ENCODE results near the gene EEF1AKMT4. TPM values are rescaled to one million over a fixed set of nuclear protein-coding genes. Genes with fewer than 3 reads are reported as not detected.
A peak's percentile ranks its signal among the peaks of the same experiment; 100 is the strongest.

EEF1AKMT4 gene
- total and polyA plus RNA-seq, 5 donors = 1.1 to 1.8 (median 1.4) TPM

- Histone ChIP-seq H3K27ac (ENCODE audit: low read length) (no peak overlapping the region), H3K4me1 (ENCODE audit: control insufficient read depth, insufficient read depth, low read length) (no peaks in the 10 kb centered on the region), H3K9me3 (ENCODE audit: control insufficient read depth, low read length) (no peaks in the 10 kb centered on the region), H3K4me3 (ENCODE audit: low read length) (no peak overlapping the region), H3K27me3 (ENCODE audit: control insufficient read depth, insufficient read depth) (no peaks in the 10 kb centered on the region)
- intact Hi-C loops (cut with DNase I) = loop anchor here in 2 of 4 donors (10.0 kb wide), 2 partner anchors 97 to 347 kb away; no protein-coding TSS in a partner anchor
- ATAC-seq (no peak), DNase-seq (no peak)
- WGBS = 80% methylated on average over 5 of the region's 5 CpGs
These were observed 7.2 kb upstream of the EEF1AKMT4 start for GRCh38 chr3:184242297-184242685.

GRCh38 chr3:184248454-184249411 lies 739 bp upstream of the EEF1AKMT4 start, which contains the start of gene ALG3:
ALG3 (minus strand) TSS chr3:184248962; CDS start chr3:184248940, 22 bp downstream.
- no peaks in the 10 kb centered on the region for H3K9me3 ChIP-seq (ENCODE audit: control insufficient read depth, low read length)

GRCh38 chr3:184250167-184250828 lies 826 bp downstream of the EEF1AKMT4 start:
- intact Hi-C loops (cut with DNase I) = no loop called here
- 14% methylated on average over 20 of the region's 20 CpGs for WGBS
- ATAC-seq = peak; percentile 84 to 88
- H3K27me3 ChIP-seq (ENCODE audit: control insufficient read depth, insufficient read depth) = no peaks in the 10 kb centered on the region
- no peaks in the 10 kb centered on the region for H3K9me3 ChIP-seq (ENCODE audit: control insufficient read depth, low read length)
- peak; percentile 82 to 94 (median 91) for DNase-seq
- H3K27ac ChIP-seq (ENCODE audit: low read length) = peak overlapping the region; percentile 40
- no peaks in the 10 kb centered on the region for H3K4me1 ChIP-seq (ENCODE audit: control insufficient read depth, insufficient read depth, low read length)
- H3K4me3 ChIP-seq (ENCODE audit: low read length) = peak overlapping the region; percentile 49

More at GRCh38 chr3:184248454-184249411, 739 bp upstream of the EEF1AKMT4 start, which contains the start of gene ALG3:
- ATAC-seq (peak; percentile 82 to 84), DNase-seq (peak; percentile 83 to 93 (median 93))
- H3K4me3 ChIP-seq (ENCODE audit: low read length) = peak within 1 kb of the TSS; percentile 49
- no peaks in the 10 kb centered on the region for H3K4me1 ChIP-seq (ENCODE audit: control insufficient read depth, insufficient read depth, low read length)
- WGBS = under 1% methylated on average over 49 of the region's 49 CpGs
- H3K27me3 ChIP-seq (ENCODE audit: control insufficient read depth, insufficient read depth) = no peaks in the 10 kb centered on the region
- intact Hi-C loops (cut with DNase I) = loop anchor here in 2 of 4 donors (10.0 kb wide), 2 partner anchors 104 to 354 kb away; no protein-coding TSS in a partner anchor
- H3K27ac ChIP-seq (ENCODE audit: low read length) = peak within 1 kb of the TSS; percentile 47

- peaks cover 3% of the 10 kb centered on the region for H3K4me1 ChIP-seq (ENCODE audit: control insufficient read depth, insufficient read depth, low read length)
- DNase-seq (no peak), ATAC-seq (no peak)
- 95% methylated on average over 3 of the region's 3 CpGs for WGBS
- no peak overlapping the region for H3K4me3 ChIP-seq (ENCODE audit: low read length)
- no peaks in the 10 kb centered on the region for H3K9me3 ChIP-seq (ENCODE audit: control insufficient read depth, low read length)
- intact Hi-C loops (cut with DNase I) = no loop called here
- H3K27me3 ChIP-seq (ENCODE audit: control insufficient read depth, insufficient read depth) = no peaks in the 10 kb centered on the region
- H3K27ac ChIP-seq (ENCODE audit: low read length) = no peak overlapping the region
These were observed 6.0 kb downstream of the EEF1AKMT4 start for GRCh38 chr3:184255291-184256039.

GRCh38 chr3:184257083-184257915 lies 7.8 kb downstream of the EEF1AKMT4 start:
- Histone ChIP-seq H3K27ac (ENCODE audit: low read length) (no peak overlapping the region), H3K4me1 (ENCODE audit: control insufficient read depth, insufficient read depth, low read length) (peaks cover 3% of the 10 kb centered on the region), H3K9me3 (ENCODE audit: control insufficient read depth, low read length) (no peaks in the 10 kb centered on the region), H3K4me3 (ENCODE audit: low read length) (no peak overlapping the region), H3K27me3 (ENCODE audit: control insufficient read depth, insufficient read depth) (no peaks in the 10 kb centered on the region)
- no peak for DNase-seq
- 89% methylated on average over 23 of the region's 23 CpGs for WGBS
- ATAC-seq = no peak
- intact Hi-C loops (cut with DNase I) = no loop called here

GRCh38 chr3:184258926-184259325 lies 9.5 kb downstream of the EEF1AKMT4 start:
- no peak for DNase-seq
- H3K27me3 ChIP-seq (ENCODE audit: control insufficient read depth, insufficient read depth) = no peaks in the 10 kb centered on the region
- H3K4me3 ChIP-seq (ENCODE audit: low read length) = no peak overlapping the region
- ATAC-seq = no peak
- H3K4me1 ChIP-seq (ENCODE audit: control insufficient read depth, insufficient read depth, low read length) = peaks cover 3% of the 10 kb centered on the region
- no peak overlapping the region for H3K27ac ChIP-seq (ENCODE audit: low read length)
- intact Hi-C loops (cut with DNase I) = no loop called here
- 87% methylated on average over 5 of the region's 5 CpGs for WGBS
- no peaks in the 10 kb centered on the region for H3K9me3 ChIP-seq (ENCODE audit: control insufficient read depth, low read length)

GRCh38 chr3:184259396-184259877 lies 10.0 kb downstream of the EEF1AKMT4 start:
- no peaks in the 10 kb centered on the region for H3K27me3 ChIP-seq (ENCODE audit: control insufficient read depth, insufficient read depth)
- WGBS = 11% methylated on average over 28 of the region's 28 CpGs
- no peak for ATAC-seq

GRCh38 chr3:184259878-184260723 lies 10.6 kb downstream of the EEF1AKMT4 start:
- Histone ChIP-seq H3K4me1 (ENCODE audit: control insufficient read depth, insufficient read depth, low read length) (peaks cover 3% of the 10 kb centered on the region), H3K4me3 (ENCODE audit: low read length) (peak overlapping the region; percentile 34), H3K9me3 (ENCODE audit: control insufficient read depth, low read length) (no peaks in the 10 kb centered on the region), H3K27ac (ENCODE audit: low read length) (no peak overlapping the region), H3K27me3 (ENCODE audit: control insufficient read depth, insufficient read depth) (no peaks in the 10 kb centered on the region)
- intact Hi-C loops (cut with DNase I) = no loop called here
- ATAC-seq = peak; percentile 53
- under 1% methylated on average over 91 of the region's 91 CpGs for WGBS
- DNase-seq = peak; percentile 34 to 76 (median 70)

More at GRCh38 chr3:184259396-184259877, 10.0 kb downstream of the EEF1AKMT4 start:
- Histone ChIP-seq H3K4me1 (ENCODE audit: control insufficient read depth, insufficient read depth, low read length) (peaks cover 3% of the 10 kb centered on the region), H3K4me3 (ENCODE audit: low read length) (peak overlapping the region; percentile 34), H3K27ac (ENCODE audit: low read length) (no peak overlapping the region), H3K9me3 (ENCODE audit: control insufficient read depth, low read length) (no peaks in the 10 kb centered on the region)
- DNase-seq = no peak
- intact Hi-C loops (cut with DNase I) = no loop called here

GRCh38 chr3:184260724-184261269 lies 11.3 kb downstream of the EEF1AKMT4 start:
- under 1% methylated on average over 49 of the region's 49 CpGs for WGBS
- peaks cover 3% of the 10 kb centered on the region for H3K4me1 ChIP-seq (ENCODE audit: control insufficient read depth, insufficient read depth, low read length)
- DNase-seq = no peak
- peak overlapping the region; percentile 65 for H3K4me3 ChIP-seq (ENCODE audit: low read length)
- no peak for ATAC-seq
- H3K9me3 ChIP-seq (ENCODE audit: control insufficient read depth, low read length) = no peaks in the 10 kb centered on the region
- no peaks in the 10 kb centered on the region for H3K27me3 ChIP-seq (ENCODE audit: control insufficient read depth, insufficient read depth)
- no peak overlapping the region for H3K27ac ChIP-seq (ENCODE audit: low read length)
- intact Hi-C loops (cut with DNase I) = no loop called here

Data from right cardiac atrium (tissue), 5 donors.